ENCODE results near the gene MICAL2.
"Not testable (repeated sequence)": the region's sequence is repeated elsewhere in the genome, so short reads cannot be mapped to it uniquely, and the experiment has no call there.

Gene MICAL2

GRCh38 chr11:12137005-12137690 is 26.8 kb downstream of the MICAL2 start:
- no peak for DNase-seq

- DNase-seq, result no peak
These were observed 27.7 kb downstream of the MICAL2 start for GRCh38 chr11:12137938-12138731.

- DNase-seq, result no peak
These were observed 28.9 kb downstream of the MICAL2 start for GRCh38 chr11:12139144-12139881.

- DNase-seq, result no peak
These were observed 29.9 kb downstream of the MICAL2 start for GRCh38 chr11:12140186-12140793.

GRCh38 chr11:12141283-12141682 is 30.9 kb downstream of the MICAL2 start:
- no peak for DNase-seq

- DNase-seq, result no peak
These were observed 31.8 kb downstream of the MICAL2 start for GRCh38 chr11:12142176-12142575.

DNA sequence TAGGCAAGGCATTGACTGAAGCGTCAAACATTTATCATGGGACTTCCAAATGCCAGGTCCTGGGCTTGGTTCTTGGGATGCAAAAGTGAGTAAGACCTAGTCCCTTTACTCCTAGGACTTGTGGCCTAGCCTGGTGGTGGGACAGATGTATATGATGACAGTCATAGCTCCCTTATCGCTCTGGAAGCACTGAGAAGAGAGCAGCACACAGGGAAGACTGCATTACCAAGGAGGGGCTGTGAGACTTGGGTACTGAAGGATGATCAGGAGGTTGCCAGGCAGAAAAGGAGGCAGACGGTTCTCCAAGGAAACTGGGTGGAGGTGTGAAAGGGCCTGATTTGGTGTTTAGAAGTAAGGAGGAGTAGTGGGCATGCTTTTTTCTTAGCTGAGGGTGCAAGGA is 32.5 kb downstream of the MICAL2 start:
- no peak for DNase-seq

DNA sequence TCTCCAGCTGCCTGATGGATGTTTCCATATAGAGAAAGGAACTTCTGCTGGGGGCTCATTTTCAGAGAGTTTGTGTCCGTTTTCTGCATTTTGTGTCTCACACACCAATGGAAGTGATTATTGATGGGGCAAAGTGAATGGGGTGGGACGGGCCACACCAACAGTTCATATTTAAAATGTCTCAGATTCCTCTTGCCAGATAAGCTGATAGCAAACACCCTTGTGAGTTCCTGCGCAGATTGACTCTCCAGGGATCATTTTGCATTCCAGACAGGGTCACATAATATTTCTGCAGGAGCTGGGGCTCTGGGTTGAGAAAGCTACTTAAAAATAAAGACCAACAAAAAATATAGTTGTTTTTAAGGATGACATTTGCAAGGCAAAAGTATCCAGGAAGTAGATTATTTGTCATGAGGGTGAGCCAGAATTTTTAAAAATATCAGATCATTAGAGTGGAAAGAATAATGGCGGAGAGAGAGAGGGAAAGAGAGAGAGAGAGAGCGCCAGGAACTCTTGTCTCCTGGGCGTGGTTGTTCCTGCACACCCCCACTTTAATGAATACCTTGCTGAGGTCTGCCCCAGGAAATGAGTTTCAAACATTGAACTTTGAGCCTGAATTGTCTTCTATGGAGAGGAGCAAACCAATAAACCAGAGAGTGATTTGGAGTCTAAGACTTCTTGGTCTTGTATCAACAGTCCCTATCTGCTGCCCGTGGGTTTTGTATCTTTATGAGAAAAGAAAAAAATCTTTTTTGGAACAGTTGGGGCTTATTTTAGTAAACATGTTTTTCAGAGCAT is 33.3 kb downstream of the MICAL2 start:
- no peak for DNase-seq

DNA sequence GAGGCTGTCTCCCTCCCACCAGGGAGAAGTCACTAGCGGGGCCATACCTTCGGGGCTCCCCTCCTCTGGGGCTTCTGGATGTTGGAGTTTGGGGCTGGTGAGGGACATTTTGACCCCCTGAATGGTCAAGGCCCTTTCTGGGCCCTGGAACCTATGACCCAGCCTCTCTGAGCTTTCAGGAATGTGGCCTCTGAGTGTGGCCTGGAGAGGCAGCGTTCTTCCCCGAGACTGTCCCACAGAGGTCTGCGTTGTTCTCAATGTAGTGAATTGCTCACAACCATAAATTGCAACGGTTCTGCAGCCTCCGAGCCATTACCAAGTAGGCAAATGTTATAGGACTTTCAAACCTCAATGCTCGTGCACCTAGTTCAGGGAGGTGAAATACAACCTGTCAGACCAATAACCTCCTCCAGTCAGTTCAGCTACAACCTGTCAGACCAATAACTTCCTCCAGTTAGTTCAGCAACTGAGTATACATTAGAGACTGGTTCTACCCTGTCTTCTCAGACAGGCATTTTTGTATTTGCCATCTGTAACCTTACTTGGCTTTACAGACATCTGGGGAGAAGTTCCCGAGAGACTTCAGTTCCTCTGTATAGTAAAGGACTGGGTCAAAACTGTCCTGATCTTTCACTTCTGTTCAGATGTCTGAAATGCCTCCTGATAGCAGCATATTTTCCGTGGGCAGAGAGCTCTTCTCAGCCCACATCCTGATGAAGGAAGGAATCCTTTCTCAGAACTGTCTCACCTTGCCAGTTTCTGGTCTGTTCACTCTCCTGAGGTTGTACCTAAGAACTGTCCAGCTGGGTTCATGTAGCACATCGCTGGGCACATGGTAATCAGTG is 34.2 kb downstream of the MICAL2 start:
- DNase-seq, result no peak

DNA sequence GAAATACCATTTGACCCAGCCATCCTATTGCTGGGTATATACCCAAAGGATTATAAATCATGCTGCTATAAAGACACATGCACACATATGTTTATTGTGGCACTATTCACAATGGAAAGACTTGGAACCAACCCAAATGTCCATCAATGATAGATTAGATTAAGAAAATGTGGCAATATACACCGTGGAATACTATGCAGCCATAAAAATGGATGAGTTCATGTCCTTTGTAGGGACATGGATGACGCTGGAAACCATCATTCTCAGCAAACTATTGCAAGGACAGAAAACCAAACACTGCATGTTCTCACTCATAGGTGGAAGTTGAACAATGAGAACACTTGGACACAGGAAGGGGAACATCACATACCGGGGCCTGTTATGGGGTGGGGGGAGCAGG is 36.3 kb downstream of the MICAL2 start:
- DNase-seq, result not testable (repeated sequence)

GRCh38 chr11:12147827-12148226 is 37.4 kb downstream of the MICAL2 start:
- DNase-seq, result no peak

DNA sequence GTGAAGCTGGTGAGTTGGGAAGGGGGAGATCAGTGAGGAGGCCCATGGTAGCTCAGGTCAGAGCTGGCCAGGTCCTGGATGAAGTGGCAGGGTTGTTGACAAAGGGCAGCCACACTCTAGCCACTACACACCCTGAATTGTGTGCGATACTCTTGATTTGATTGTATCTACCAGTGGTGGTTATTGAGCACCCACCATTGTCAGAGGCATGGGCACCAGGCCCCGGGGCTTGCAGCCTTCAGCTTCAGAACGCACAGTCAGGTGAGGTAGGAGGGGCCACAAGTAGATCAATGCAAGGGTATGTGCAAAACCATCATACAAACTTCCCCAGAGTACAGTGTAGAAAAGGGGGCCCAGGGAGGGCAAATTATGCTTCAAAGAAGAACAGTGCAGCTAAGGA is 38.1 kb downstream of the MICAL2 start:
- DNase-seq, result no peak

- no peak for DNase-seq
These were observed 38.5 kb downstream of the MICAL2 start for GRCh38 chr11:12148882-12149281.

DNA sequence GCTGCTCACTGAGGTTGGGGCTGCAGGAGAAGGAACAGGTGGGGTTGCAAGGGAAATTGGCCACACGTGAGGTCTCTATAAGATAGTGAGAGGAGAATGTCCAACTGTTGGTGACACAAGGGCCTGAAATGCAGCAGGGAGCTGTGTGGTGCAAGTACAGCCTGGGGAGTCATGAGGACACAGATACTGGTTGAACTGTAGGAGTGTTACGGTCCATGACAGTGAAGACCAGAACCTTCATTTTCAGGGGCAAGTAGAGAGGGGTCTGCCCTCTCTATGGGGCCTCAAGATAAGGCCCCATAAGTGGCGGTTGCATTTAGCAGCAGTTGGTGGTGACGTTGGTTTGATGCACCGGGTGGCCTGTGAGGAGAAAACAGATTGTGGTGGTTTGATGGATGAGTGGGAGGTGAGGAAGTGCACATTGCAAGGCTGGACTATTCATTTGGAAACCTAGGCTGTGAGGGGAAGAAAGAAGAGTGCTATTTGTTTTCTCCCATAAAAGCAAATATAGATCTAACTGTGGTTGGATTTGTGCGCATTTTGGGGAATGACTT is 39.4 kb downstream of the MICAL2 start:
- DNase-seq, result no peak

DNA sequence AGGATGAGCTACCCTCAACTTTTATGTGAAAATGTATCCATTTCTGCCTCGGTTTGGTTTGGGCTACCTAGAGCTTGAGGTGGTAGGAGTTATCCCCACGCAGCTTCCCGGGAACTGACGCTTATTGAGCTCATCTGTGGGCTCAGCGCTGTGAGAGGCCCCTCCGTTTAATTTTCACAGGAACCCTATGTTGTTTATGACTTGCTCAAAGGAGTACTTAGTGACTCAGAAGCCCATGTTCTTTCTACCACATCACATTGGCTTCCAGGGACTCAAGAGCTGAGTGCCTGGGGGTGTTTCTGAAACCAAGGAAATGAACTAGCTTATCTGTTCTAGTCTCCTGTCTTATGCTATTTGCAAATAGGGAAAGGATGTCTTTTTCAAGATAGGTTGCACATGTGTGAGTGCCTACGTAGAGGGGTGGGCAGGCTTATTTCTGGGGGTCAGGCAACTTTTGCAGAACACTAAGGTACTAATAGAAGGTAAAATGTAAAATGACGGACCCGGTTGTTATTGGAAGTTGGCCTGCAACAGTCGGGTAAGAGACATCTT is 40.5 kb downstream of the MICAL2 start:
- no peak for DNase-seq

GRCh38 chr11:12152321-12152720 is 41.9 kb downstream of the MICAL2 start:
- DNase-seq, result no peak

DNA sequence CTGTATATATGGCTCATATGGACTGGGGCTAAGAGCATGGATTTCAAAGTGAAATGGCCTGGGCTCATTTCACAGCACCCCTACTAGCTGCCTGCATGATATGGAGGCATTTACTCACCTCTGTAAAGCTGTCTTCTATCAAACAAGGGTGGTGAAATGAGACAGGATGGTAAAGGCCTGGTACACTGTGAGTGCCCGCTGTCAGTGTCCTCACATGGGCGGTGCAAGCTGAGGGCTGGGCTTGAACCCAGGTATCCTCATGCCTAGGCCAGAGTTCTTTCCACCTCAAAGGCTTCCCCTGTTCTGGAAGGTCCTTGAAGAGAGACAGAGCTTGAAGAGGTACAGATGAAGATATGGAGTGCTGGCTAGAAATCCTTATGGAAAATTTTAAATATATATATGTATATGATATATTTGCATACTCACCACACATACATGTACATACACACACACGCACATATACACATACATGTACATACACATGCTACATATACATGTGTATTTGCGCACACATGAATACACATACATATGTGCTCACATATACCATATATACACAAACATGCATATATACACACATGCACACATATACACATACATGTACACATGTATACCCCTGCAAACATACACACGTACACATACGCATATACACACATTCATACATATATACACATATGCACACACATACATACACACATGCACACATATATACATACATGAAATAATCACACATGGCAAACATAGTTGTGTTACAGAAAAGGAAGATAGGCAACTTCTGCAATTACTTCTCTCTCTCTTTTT is 44.7 kb downstream of the MICAL2 start:
- DNase-seq, result no peak

GRCh38 chr11:12155696-12156095 is 45.3 kb downstream of the MICAL2 start:
- DNase-seq, result no peak

- no peak for DNase-seq
These were observed 46.1 kb downstream of the MICAL2 start for GRCh38 chr11:12156301-12157140.
